Measurements from ENCODE around the gene ZFAND3.
A peak's percentile ranks its signal among the peaks of the same experiment; 100 is the strongest.
"Not testable (repeated sequence)": the region's sequence is repeated elsewhere in the genome, so short reads cannot be mapped to it uniquely, and the experiment has no call there.

ZFAND3 gene

GRCh38 chr6:38033442-38033982 lies 214.0 kb downstream of the ZFAND3 start:
- no peak for DNase-seq (ENCODE audit: low read depth in 4 of 4, low spot score in 1 of 4)

DNA sequence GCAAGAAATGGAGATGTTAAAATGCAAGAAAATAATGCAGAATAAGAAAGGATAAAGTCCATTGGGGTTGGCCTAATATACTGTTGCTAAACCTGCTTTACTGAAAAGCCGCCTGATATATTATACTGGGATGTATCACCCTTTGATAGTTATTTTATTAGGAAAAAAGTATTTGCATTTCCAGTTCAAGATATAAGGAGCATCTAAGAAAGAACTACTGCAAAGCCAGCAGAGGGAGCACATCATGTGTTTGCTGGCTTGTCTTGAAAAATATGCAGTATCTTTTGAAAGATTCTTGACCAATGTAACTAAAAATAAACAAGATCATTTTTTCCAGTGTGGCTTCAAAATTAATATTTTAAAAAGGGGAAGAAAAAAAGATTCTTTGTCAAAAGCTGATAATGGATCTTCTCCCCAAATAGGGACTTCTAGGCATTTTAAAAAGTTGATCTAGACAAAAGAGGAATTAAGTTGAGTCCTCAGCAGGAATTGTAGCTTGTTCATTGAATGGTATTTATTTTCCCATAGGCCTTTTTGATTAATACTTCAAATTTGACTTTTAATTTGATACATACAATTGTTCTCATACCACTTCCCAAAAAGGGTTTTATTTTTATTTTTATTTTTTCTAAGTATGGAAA lies 214.9 kb downstream of the ZFAND3 start:
- no peak for DNase-seq (ENCODE audit: low read depth in 4 of 4, low spot score in 1 of 4)

DNA sequence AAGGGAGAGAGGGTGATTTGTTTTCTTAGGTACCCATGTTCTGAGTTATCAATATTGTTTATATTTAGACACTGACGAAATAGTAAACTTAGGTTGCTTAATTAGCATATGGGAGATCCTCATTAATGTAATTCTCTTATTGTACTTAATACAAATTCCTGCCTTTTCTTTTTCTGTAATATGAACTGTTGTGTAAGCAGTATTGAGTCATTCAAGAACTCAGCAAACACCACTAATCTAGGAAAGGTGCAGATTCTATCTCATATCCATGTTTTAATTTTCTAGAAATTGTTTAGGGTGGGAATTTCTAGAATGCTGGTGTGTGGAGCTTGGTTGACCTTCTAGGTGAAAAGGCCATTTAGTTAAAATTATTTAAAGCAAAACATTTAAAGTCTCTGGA lies 216.0 kb downstream of the ZFAND3 start:
- DNase-seq (ENCODE audit: low read depth in 4 of 4, low spot score in 1 of 4), result no peak

DNA sequence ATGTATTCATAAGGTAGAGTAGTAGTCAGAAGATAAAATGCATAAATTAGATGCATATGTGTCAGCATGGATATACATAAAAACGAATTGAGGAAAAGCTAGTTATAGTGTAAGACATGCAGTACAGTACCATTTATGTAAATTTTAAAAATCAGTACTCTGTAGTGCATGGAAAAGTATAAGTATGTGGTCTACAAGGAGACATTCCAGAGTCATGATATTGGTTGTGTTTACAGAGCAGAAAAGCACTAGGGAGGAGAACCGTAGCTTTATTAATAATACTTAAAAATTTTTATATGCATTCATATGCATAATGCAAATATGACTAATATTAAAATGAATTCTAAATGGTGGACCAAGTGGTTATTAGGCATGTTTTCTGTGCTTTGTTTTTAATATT lies 220.0 kb downstream of the ZFAND3 start:
- DNase-seq (ENCODE audit: low read depth in 4 of 4, low spot score in 1 of 4), result no peak

GRCh38 chr6:38040254-38040653 lies 220.7 kb downstream of the ZFAND3 start:
- DNase-seq (ENCODE audit: low read depth in 4 of 4, low spot score in 1 of 4), result no peak

DNA sequence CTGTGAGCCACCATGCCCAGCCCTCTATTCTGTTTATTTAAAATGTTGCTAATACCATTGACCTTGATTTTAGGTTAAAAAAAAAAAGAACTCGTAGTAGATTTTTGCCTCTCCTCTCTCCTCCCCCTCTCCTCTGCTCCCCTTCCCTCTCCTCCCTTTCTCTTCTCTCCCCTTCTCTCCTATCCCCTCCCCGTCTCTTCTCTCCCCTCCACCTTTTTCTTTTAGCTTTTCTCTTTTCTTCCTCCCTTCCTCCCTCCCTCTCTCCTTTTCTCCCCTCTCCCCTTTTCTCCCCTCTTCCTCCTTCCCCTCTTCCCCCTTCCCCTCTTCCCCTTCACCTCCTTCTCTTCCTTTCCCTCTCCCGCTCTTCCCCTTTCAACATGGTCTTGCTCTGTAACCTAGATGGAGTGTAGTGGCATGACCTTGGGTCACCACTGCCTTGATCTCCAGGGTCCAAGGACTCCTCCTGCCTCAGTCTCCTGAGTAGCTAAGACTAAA lies 223.8 kb downstream of the ZFAND3 start:
- no peak for DNase-seq (ENCODE audit: low read depth in 4 of 4, low spot score in 1 of 4)

GRCh38 chr6:38045701-38046305 lies 226.3 kb downstream of the ZFAND3 start:
- no peak for DNase-seq (ENCODE audit: low read depth in 4 of 4, low spot score in 1 of 4)

- DNase-seq (ENCODE audit: low read depth in 4 of 4, low spot score in 1 of 4), result no peak
Measured at GRCh38 chr6:38047562-38047961, 228.0 kb downstream of the ZFAND3 start.

DNA sequence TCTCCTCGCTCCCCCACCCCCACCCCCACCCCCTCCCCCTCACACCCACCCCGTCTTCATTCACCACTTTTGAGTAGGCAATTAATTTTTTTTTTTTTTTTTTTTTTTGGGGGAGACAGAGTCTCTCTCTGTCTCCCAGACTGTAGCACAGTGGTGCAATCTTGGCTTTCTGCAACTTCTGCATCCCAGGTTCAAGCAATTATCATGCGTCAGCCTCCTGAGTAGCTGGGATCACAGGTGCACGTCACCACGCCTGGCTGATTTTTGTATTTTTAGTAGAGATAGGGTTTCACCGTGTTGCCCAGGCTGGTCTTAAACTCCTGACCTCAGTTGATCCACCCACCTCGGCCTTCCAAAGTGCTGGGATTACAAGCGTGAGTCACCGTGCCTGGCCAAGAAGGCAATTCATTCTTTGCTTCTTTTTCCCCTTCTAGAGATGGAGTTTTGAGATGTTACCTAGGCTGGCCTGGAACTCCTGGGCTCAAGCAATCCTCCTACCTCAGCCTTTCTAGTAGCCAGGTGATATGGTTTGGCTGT lies 230.4 kb downstream of the ZFAND3 start:
- DNase-seq (ENCODE audit: low read depth in 4 of 4, low spot score in 1 of 4), result not testable (repeated sequence)

DNA sequence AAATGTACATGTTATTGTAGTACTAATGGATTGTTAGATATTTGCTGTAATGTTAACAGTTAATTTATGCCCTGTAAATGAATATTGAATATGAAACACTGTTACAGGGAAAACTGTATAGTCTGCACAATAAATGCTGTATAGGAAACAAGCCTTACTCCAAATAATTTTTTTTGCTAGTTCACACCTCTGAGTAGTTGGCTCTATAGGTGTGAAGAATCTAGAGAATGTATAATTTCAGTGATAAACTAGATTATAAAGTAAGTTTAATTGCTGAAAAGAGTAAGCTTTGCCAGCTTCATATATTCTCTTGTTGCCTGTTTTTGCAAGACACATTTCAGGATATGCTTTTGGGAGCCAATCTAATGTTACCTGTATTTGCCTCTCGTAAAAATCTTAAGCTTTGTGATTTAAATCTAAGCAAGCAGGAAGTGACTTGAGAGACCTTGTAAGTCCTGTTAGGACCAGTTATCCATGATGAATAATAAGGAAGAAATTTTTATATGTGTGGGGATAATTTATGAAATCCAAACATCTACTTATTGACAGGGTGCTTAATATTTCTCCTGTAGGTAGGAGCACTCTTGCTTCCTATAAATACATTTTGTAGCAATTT lies 232.4 kb downstream of the ZFAND3 start:
- DNase-seq (ENCODE audit: low read depth in 4 of 4, low spot score in 1 of 4), result no peak

GRCh38 chr6:38054527-38055202 lies 235.1 kb downstream of the ZFAND3 start:
- DNase-seq (ENCODE audit: low read depth in 4 of 4, low spot score in 1 of 4), result no peak

DNA sequence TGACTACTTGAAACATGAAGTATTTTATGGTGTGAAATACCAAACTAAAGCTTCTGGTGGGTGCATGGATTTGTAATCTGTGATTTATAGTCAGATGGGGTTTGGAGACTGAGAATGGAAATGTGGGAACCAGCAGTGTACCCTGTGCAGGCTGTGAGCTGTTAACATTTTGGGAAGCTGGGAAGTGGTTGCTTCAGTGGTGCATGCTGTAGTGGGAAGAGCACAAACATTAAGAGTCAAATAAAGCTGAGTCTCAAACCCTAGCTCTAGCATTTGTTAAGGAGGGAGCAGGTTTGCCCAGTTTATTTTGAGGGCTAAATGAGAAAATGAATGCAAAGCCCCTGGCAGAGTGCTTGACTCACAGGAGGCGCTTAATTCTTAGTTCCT lies 235.7 kb downstream of the ZFAND3 start:
- no peak for DNase-seq (ENCODE audit: low read depth in 4 of 4, low spot score in 1 of 4)

GRCh38 chr6:38056361-38056760 lies 236.8 kb downstream of the ZFAND3 start:
- no peak for DNase-seq (ENCODE audit: low read depth in 4 of 4, low spot score in 1 of 4)

- peak; percentile 2 to 56 (median 36) for DNase-seq (ENCODE audit: low read depth in 4 of 4, low spot score in 1 of 4)
Measured at GRCh38 chr6:38057994-38058393, 238.5 kb downstream of the ZFAND3 start.

GRCh38 chr6:38062066-38062465 lies 242.5 kb downstream of the ZFAND3 start:
- DNase-seq (ENCODE audit: low read depth in 4 of 4, low spot score in 1 of 4), result no peak

DNA sequence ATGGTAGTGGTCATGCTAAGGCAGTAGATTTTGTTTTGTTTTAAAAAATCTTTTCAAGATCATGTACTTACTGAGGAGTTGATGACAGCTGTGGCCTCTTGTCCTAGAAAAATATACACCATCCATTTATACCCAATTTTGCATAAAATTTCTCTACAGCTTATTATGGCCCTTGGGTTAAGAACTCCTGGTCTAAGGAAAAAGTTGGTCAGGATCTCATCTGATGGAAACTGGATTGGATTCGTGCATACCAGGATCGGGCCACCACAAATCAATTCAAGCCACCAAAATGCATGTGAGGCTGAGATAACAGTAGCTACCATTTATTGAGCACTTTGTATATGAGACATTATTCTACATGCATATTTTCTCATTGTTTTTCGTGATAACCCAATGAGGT lies 244.4 kb downstream of the ZFAND3 start:
- DNase-seq (ENCODE audit: low read depth in 4 of 4, low spot score in 1 of 4), result no peak

GRCh38 chr6:38064431-38064830 lies 244.9 kb downstream of the ZFAND3 start:
- no peak for DNase-seq (ENCODE audit: low read depth in 4 of 4, low spot score in 1 of 4)

DNA sequence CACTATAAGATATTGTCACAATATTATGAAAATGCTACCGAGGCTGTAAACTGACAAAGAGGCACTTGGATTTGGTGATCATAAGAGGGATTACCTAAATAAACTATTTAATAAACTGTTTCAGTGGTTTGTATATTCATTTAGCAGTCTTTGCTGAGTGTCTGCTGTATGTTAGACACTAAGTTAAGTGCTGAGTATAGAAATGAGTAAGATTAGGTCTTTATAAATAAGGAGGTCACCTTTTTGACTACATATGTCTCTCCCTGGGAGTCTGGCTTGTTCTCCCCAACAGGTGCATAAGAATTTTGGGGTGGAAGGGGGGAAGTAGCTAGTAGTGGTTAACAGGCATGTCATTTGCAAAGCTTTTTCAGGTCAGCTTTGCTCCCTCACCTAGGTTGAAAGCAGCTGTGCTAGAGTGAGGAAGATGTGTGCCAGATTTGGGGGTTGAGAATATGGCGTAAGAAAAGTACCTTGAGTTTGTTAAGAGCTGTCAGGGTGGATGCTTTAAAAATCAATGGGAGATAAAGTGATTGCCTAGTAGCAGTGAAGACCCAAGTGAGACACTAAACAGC lies 246.3 kb downstream of the ZFAND3 start:
- DNase-seq (ENCODE audit: low read depth in 4 of 4, low spot score in 1 of 4), result no peak

GRCh38 chr6:38067263-38067980 lies 247.9 kb downstream of the ZFAND3 start:
- no peak for DNase-seq (ENCODE audit: low read depth in 4 of 4, low spot score in 1 of 4)

DNA sequence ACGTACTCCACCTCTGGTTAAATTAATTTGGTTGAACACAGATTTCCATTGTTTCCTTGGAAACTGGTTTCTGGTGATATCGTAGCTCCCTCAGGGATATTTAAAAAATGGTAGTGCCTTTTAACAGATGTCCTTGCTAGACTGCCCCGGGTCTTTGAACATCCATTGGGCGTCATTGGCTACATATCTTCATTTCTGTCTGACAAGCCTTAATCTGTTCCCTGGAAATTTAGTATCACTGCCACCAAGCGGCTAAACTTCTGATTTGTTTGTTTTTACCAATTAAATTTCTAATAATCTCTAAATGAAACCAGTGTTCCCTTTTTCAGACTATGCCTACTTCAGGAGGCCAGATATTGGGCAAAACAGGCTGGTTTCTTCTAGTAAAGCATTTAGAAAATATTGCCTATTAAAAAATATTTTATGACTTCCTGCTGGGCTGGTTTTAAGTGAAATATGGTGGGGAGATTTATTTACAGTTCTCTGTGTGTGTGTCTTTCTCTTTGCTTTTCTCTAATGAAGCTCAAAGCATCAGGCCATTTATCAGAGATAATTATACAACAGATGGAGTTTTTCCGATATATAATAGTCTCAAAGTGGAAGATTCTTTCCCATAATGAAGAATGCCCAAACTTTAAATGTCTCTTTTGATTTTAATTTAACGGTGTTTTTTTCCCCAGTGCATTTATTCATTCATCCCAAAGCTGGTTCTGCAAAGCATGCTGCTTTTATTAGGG lies 249.5 kb downstream of the ZFAND3 start:
- no peak for DNase-seq (ENCODE audit: low read depth in 4 of 4, low spot score in 1 of 4)

Measured in stimulated activated CD4-positive, alpha-beta T cell treated with anti-CD3 and anti-CD28 coated beads, Interleukin-1b, Interleukin-23, amount 100 ng/mL, for 24 hours (primary cell).